SK-N-SH (cell line): ENCODE results near the gene ADCY1. TPM values are rescaled to one million over a fixed set of nuclear protein-coding genes. Genes with fewer than 3 reads are reported as not detected.

ENCODE experiments used
- CTCF ChIA-PET: fragments of 300-600, 350-600 bp; formaldehyde crosslinking; extraction: SDS; loops from one replicate; lab custom pipeline; 2021; lab: Yijun Ruan, JAX
- POLR2A ChIA-PET: fragments of 350-600 bp; sonication (Branson Sonifier 250); formaldehyde crosslinking; extraction: SDS; loops from one replicate; lab custom pipeline; 2020; ENCODE audit warnings: antibody characterized with exemption, inconsistent platforms; lab: Yijun Ruan, JAX
- DNase-seq: peaks from one replicate; pipeline ENCODE4 v3.0.0; 2012
- H2AFZ ChIP-seq: fragments of 200-600 bp; sonication (generic); 2 replicates; pipeline ENCODE4 v1.8.1; 2016; ENCODE audit warnings: antibody characterized with exemption, mild to moderate bottlenecking, low read depth
- H3F3A ChIP-seq: fragments of 200-600 bp; sonication (generic); replicated peaks from 2 replicates; pipeline ENCODE3; 2016; ENCODE audit warnings: antibody characterized with exemption, mild to moderate bottlenecking; ENCODE audit not compliant: insufficient read depth
- H3K27ac ChIP-seq, 2 experiments: fragments of 200-500 bp in 1 of 2; fragments of 200-600 bp in 1 of 2; sonication (Bioruptor generic) in 1 of 2; sonication (generic), shearing (Covaris generic) in 1 of 2; 2 replicates each; pipeline versions ENCODE4 v1.5.1 to v1.6.1; 2014 to 2016; ENCODE audit warnings: low read depth in 2 of 2, inconsistent platforms in 1 of 2, low read length in 1 of 2, mild to moderate bottlenecking in 1 of 2, mixed read lengths in 1 of 2
- H3K27me3 ChIP-seq: fragments of 200-600 bp; sonication (generic), shearing (Covaris generic); 2 replicates; pipeline ENCODE4 v1.6.1; 2016; ENCODE audit warnings: mixed run types; ENCODE audit not compliant: insufficient read depth
- H3K36me3 ChIP-seq, 2 experiments: fragments of 200-500 bp in 1 of 2; fragments of 200-600 bp in 1 of 2; sonication (Bioruptor generic) in 1 of 2; sonication (generic) in 1 of 2; replicated peaks in 1 of 2; 2 replicates each; pipeline versions ENCODE3 to v1.5.1; 2014 to 2016; ENCODE audit warnings: low read length in 1 of 2, mild to moderate bottlenecking in 1 of 2; ENCODE audit not compliant: insufficient read depth in 2 of 2, control insufficient read depth in 1 of 2
- H3K4me1 ChIP-seq, 2 experiments: fragments of 200-500 bp in 1 of 2; fragments of 200-600 bp in 1 of 2; sonication (Bioruptor generic) in 1 of 2; sonication (generic), shearing (Covaris generic) in 1 of 2; 2 replicates each; pipeline versions ENCODE4 v1.5.1 to v1.6.1; 2014 to 2016; ENCODE audit warnings: low read depth in 1 of 2, low read length in 1 of 2, mixed run types in 1 of 2; ENCODE audit not compliant: insufficient read depth in 2 of 2, control insufficient read depth in 1 of 2
- H3K4me2 ChIP-seq: fragments of 200-600 bp; sonication (generic), shearing (Covaris generic); 2 replicates; pipeline ENCODE4 v1.6.1; 2017; ENCODE audit warnings: mixed run types
- H3K4me3 ChIP-seq, 2 experiments: fragments of 200-500 bp in 1 of 2; fragments of 200-600 bp in 1 of 2; sonication (Bioruptor generic) in 1 of 2; sonication (generic), shearing (Covaris generic) in 1 of 2; 2 replicates each; pipeline versions ENCODE4 v1.5.1 to v1.8.1; 2014 to 2016; ENCODE audit warnings: low read depth in 2 of 2, inconsistent platforms in 1 of 2, low read length in 1 of 2, mild to moderate bottlenecking in 1 of 2, mixed read lengths in 1 of 2, moderate library complexity in 1 of 2
- H3K79me2 ChIP-seq: fragments of 200-600 bp; sonication (generic); 2 replicates; pipeline ENCODE4 v1.8.1; 2017; ENCODE audit warnings: mild to moderate bottlenecking; ENCODE audit not compliant: insufficient read depth
- H3K9ac ChIP-seq: fragments of 200-600 bp; sonication (generic); 2 replicates; pipeline ENCODE4 v1.6.1; 2017; ENCODE audit warnings: mixed run types
- H3K9me2 ChIP-seq: fragments of 200-600 bp; sonication (generic); 2 replicates; pipeline ENCODE4 v1.6.1; 2017; ENCODE audit warnings: mixed run types
- H3K9me3 ChIP-seq: fragments of 200-600 bp; sonication (generic); 2 replicates; pipeline ENCODE4 v1.6.1; 2017; ENCODE audit warnings: mixed run types, mild to moderate bottlenecking, moderate library complexity
- H4K20me1 ChIP-seq: fragments of 200-600 bp; sonication (generic); 2 replicates; pipeline ENCODE4 v1.6.1; 2017; ENCODE audit warnings: mild to moderate bottlenecking, mixed run types; ENCODE audit not compliant: insufficient read depth
- CHD2 ChIP-seq: fragments of 150-350 bp; IDR thresholded peaks from 2 replicates; pipeline ENCODE4 v1.6.1; 2018; ENCODE audit warnings: low read length; ENCODE audit not compliant: partially characterized antibody
- CTCF ChIP-seq: fragments of 200-600 bp; sonication (generic); IDR thresholded peaks from 2 replicates; pipeline ENCODE4 v1.6.1; 2017; ENCODE audit warnings: antibody characterized with exemption, mild to moderate bottlenecking, moderate library complexity
- ELF1 ChIP-seq: IDR thresholded peaks from 2 replicates; pipeline ENCODE4 v1.4.0; 2012
- EP300 ChIP-seq, 2 experiments: IDR thresholded peaks; 2 replicates each; pipeline versions ENCODE4 v1.4.0 to v1.6.1; 2012; ENCODE audit warnings: borderline replicate concordance in 1 of 2, low read depth in 1 of 2, low read length in 1 of 2
- EZH2phosphoT487 ChIP-seq: fragments of 200-600 bp; sonication (generic); IDR thresholded peaks from 2 replicates; pipeline ENCODE4 v1.6.1; 2017; ENCODE audit warnings: low read depth, mixed run types, mild to moderate bottlenecking, antibody characterized with exemption, moderate library complexity, borderline replicate concordance
- FOXJ3 ChIP-seq: sonication (generic); formaldehyde crosslinking; IDR thresholded peaks from 2 replicates; pipeline ENCODE4 v1.5.1; 2020; ENCODE audit warnings: mild to moderate bottlenecking, missing genetic modification reagents
- FOXM1 ChIP-seq: IDR thresholded peaks from 2 replicates; pipeline ENCODE4 v1.4.0; 2012; ENCODE audit warnings: low read depth, mild to moderate bottlenecking
- MEF2A ChIP-seq: IDR thresholded peaks from 2 replicates; pipeline ENCODE4 v1.4.0; 2012; ENCODE audit warnings: low read depth, borderline replicate concordance
- MXI1 ChIP-seq: IDR thresholded peaks from 2 replicates; pipeline ENCODE4 v1.6.1; 2012; ENCODE audit warnings: mild to moderate bottlenecking, low read depth, low read length, improper control_type of control experiment
- NFIC ChIP-seq: IDR thresholded peaks from 2 replicates; pipeline ENCODE4 v1.4.0; 2012; ENCODE audit warnings: borderline replicate concordance
- NRF1 ChIP-seq: IDR thresholded peaks from 2 replicates; pipeline ENCODE4 v1.6.1; 2012; ENCODE audit warnings: low read depth, mild to moderate bottlenecking, low read length
- RFX5 ChIP-seq: IDR thresholded peaks from 2 replicates; pipeline ENCODE4 v1.6.1; 2012; ENCODE audit warnings: mild to moderate bottlenecking, improper control_type of control experiment, low read length
- RXRA ChIP-seq: IDR thresholded peaks from 2 replicates; pipeline ENCODE4 v1.4.0; 2012; ENCODE audit warnings: low read depth, mild to moderate bottlenecking, borderline replicate concordance
- SMC3 ChIP-seq: IDR thresholded peaks from 2 replicates; pipeline ENCODE4 v1.6.1; 2012; ENCODE audit warnings: low read depth, low read length, improper control_type of control experiment
- TAF1 ChIP-seq: IDR thresholded peaks from 2 replicates; pipeline ENCODE4 v1.6.1; 2012; ENCODE audit warnings: low read depth, mild to moderate bottlenecking, low read length, moderate library complexity, borderline replicate concordance
- YY1 ChIP-seq: IDR thresholded peaks from 2 replicates; pipeline ENCODE4 v1.4.0; 2012; ENCODE audit warnings: low read depth, mild to moderate bottlenecking
- WGBS: methylation state at CpG from one replicate; pipeline ENCODE4 v1.1.6; 2017; ENCODE audit warnings: low lambda C conversion rate; 5-methylcytosine and 5-hydroxymethylcytosine counted together
- polyA plus RNA-seq, 3 experiments: library from polyadenylated mRNA; depleted of rRNA; stranded (reverse); fragments of >200 nt; gene quantifications; 2 replicates each; pipeline ENCODE4 v1.2.3, GENCODE V29; 2012
- TF ChIP-seq, protein P1 (sequence below): fragments of 150-350 bp; IDR thresholded peaks from 2 replicates; pipeline ENCODE4 v1.6.1; 2017; ENCODE audit warnings: antibody characterized with exemption, low read length, low read depth, borderline replicate concordance
- TF ChIP-seq, protein P2 (sequence below): fragments of 150-350 bp; IDR thresholded peaks from 2 replicates; pipeline ENCODE4 v1.6.1; 2016; ENCODE audit warnings: mild to moderate bottlenecking, low read depth, low read length
- TF ChIP-seq, protein P3 (sequence below): IDR thresholded peaks from 2 replicates; pipeline ENCODE4 v1.4.0; 2012; ENCODE audit warnings: low read depth, borderline replicate concordance

ADCY1 gene
- polyA plus RNA-seq, 1 of the 3 experiments (the other 2 are of a cell fraction): 0.16 TPM

DNA sequence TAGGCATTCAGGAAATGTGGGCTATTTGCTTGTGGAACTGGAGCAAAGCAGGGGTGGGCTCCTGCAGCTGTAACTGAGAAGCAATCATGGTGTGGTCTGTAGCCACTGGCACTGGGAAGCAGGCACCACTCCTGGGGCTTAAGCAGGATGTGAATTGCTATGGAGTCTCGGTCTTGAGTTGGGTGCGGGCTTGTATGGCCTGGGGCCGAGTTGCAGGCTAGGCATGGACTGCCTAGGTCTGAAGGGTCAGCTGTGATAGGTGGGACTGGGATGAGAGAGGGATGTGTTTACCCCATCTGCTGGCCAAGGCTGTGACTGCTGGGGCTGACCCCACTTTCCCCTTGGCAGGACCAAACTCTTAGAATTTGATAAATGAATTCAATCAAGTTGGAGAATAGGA is 43.0 kb downstream of the ADCY1 start:
- Histone ChIP-seq H3F3A (no peaks in the 10 kb centered on the region), H2AFZ (no peak overlapping the region), H3K79me2 (no peaks in the 10 kb centered on the region), H3K4me1 (no peaks in the 10 kb centered on the region), H3K27me3 (no peaks in the 10 kb centered on the region), H3K9me3 (peaks cover 6% of the 10 kb centered on the region; the same call in 1 of the 2 replicates), H3K4me2 (no peak overlapping the region), H3K36me3 (no peaks in the 10 kb centered on the region), H3K27ac (no peak overlapping the region), H3K4me3 (no peak overlapping the region), H3K9me2 (0 out of 2 replicates have a peak, but pooled peaks cover 4% of the 10 kb centered on the region), H3K9ac (no peak overlapping the region), H4K20me1 (no peaks in the 10 kb centered on the region)
- DNase-seq: no peak
- no peak for TF ChIP-seq CHD2
- TF ChIP-seq EZH2phosphoT487: no peak
- no peak for TF ChIP-seq CTCF
- TF ChIP-seq, protein P1, sequence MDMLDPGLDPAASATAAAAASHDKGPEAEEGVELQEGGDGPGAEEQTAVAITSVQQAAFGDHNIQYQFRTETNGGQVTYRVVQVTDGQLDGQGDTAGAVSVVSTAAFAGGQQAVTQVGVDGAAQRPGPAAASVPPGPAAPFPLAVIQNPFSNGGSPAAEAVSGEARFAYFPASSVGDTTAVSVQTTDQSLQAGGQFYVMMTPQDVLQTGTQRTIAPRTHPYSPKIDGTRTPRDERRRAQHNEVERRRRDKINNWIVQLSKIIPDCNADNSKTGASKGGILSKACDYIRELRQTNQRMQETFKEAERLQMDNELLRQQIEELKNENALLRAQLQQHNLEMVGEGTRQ: no peak
- TF ChIP-seq NRF1: no peak
- no peak for TF ChIP-seq NFIC
- TF ChIP-seq, protein P2, sequence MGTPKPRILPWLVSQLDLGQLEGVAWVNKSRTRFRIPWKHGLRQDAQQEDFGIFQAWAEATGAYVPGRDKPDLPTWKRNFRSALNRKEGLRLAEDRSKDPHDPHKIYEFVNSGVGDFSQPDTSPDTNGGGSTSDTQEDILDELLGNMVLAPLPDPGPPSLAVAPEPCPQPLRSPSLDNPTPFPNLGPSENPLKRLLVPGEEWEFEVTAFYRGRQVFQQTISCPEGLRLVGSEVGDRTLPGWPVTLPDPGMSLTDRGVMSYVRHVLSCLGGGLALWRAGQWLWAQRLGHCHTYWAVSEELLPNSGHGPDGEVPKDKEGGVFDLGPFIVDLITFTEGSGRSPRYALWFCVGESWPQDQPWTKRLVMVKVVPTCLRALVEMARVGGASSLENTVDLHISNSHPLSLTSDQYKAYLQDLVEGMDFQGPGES: no peak
- TF ChIP-seq ELF1: no peak
- TF ChIP-seq TAF1: no peak
- TF ChIP-seq MXI1: no peak
- TF ChIP-seq, protein P3, sequence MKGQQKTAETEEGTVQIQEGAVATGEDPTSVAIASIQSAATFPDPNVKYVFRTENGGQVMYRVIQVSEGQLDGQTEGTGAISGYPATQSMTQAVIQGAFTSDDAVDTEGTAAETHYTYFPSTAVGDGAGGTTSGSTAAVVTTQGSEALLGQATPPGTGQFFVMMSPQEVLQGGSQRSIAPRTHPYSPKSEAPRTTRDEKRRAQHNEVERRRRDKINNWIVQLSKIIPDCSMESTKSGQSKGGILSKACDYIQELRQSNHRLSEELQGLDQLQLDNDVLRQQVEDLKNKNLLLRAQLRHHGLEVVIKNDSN: no peak
- no peak for TF ChIP-seq YY1
- TF ChIP-seq FOXM1: no peak
- POLR2A ChIA-PET: no interaction called here
- 40% methylated on average over 3 of the region's 3 CpGs for WGBS
- CTCF ChIA-PET: interaction anchor here (0.9 kb wide), 1 partner anchor 10 kb away, joined by 3 read pairs; no protein-coding TSS in a partner anchor

- WGBS: 26% methylated on average over 9 of the region's 9 CpGs
- DNase-seq: no peak
- TF ChIP-seq ELF1 (no peak), FOXJ3 (CRISPR knock-in tag) (no peak), YY1 (no peak), EP300 (IDR thresholded peaks at IDR 0.05; ENCODE audit: borderline replicate concordance in 1 of 2, low read depth in 1 of 2, low read length in 1 of 2) (no peak), SMC3 (no peak), RFX5 (no peak), NFIC (no peak), MEF2A (no peak), TAF1 (no peak), RXRA (no peak)
- TF ChIP-seq, protein P1: no peak
These were observed 47.9 kb downstream of the ADCY1 start for GRCh38 chr7:45622058-45622457.

More at GRCh38 chr7:45622058-45622457, 47.9 kb downstream of the ADCY1 start:
- Histone ChIP-seq H4K20me1 (no peaks in the 10 kb centered on the region), H3K4me1 (no peaks in the 10 kb centered on the region; a peak in 1 of 4 replicates), H3K27ac (no peak overlapping the region), H3K36me3 (no peaks in the 10 kb centered on the region), H3K4me3 (no peak overlapping the region), H3K79me2 (no peaks in the 10 kb centered on the region), H3K4me2 (no peak overlapping the region), H3K9ac (no peak overlapping the region), H3K9me3 (no peaks in the 10 kb centered on the region; the same call in 1 of the 2 replicates), H3K9me2 (no peaks in the 10 kb centered on the region), H2AFZ (no peak overlapping the region), H3K27me3 (no peaks in the 10 kb centered on the region), H3F3A (no peaks in the 10 kb centered on the region)
- POLR2A ChIA-PET: no interaction called here
- CTCF ChIA-PET: interaction anchor here (0.8 to 1.3 kb wide), 2 partner anchors 41 to 362 kb away, joined by 3 to 4 read pairs; no protein-coding TSS in a partner anchor
